Aorta (tissue), 5 donors: ENCODE measurements around the gene LDLR. TPM values are rescaled to one million over a fixed set of nuclear protein-coding genes. Genes with fewer than 3 reads are reported as not detected.
A peak's percentile ranks its signal among the peaks of the same experiment; 100 is the strongest.
"Not testable (repeated sequence)": the region's sequence is repeated elsewhere in the genome, so short reads cannot be mapped to it uniquely, and the experiment has no call there.

Experiments
- ATAC-seq: fragments of 200-7000 bp; cut with Tn5 transposase; one replicate; pipeline ENCODE4 v1.9.1; 2022; ENCODE audit warnings: moderate library complexity; ENCODE audit not compliant: low FRiP score
- DNase-seq, 2 donors: peaks; one replicate each; pipeline ENCODE4 v3.0.0-alpha.2; 2020
- H3K27ac ChIP-seq, 2 donors: one replicate each; pipeline ENCODE4 v1.5.1; 2013; ENCODE audit warnings: low read length in 2 of 2, mild to moderate bottlenecking in 2 of 2, moderate library complexity in 2 of 2, control low read depth in 1 of 2, inconsistent platforms in 1 of 2, low read depth in 1 of 2
- H3K27me3 ChIP-seq, 2 donors: one replicate each; pipeline ENCODE4 v1.6.1; 2013; ENCODE audit warnings: control low read depth in 1 of 2, low read length in 1 of 2, mild to moderate bottlenecking in 1 of 2, moderate library complexity in 1 of 2; ENCODE audit not compliant: insufficient read depth in 2 of 2, control insufficient read depth in 1 of 2
- H3K36me3 ChIP-seq, 2 donors: one replicate each; pipeline ENCODE4 v1.6.1; 2013; ENCODE audit warnings: control low read depth in 1 of 2, low read length in 1 of 2, mild to moderate bottlenecking in 1 of 2; ENCODE audit not compliant: insufficient read depth in 2 of 2, control insufficient read depth in 1 of 2
- H3K4me1 ChIP-seq, 2 donors: one replicate each; pipeline ENCODE4 v1.6.1; 2013; ENCODE audit warnings: low read length in 2 of 2, control low read depth in 1 of 2, mild to moderate bottlenecking in 1 of 2, moderate library complexity in 1 of 2; ENCODE audit not compliant: insufficient read depth in 2 of 2, control insufficient read depth in 1 of 2
- H3K4me3 ChIP-seq, 2 donors: one replicate each; pipeline ENCODE4 v1.5.1; 2013; ENCODE audit warnings: low read length in 2 of 2, control low read depth in 1 of 2, mild to moderate bottlenecking in 1 of 2
- H3K9me3 ChIP-seq: one replicate; pipeline ENCODE4 v1.6.1; 2013; ENCODE audit warnings: mild to moderate bottlenecking, low read length; ENCODE audit not compliant: control insufficient read depth
- WGBS, 2 donors: extraction: QIAGEN DNeasy Blood & Tissue Kit; methylation state at CpG; one replicate each; pipeline ENCODE4 v1.1.7; 2013; 5-methylcytosine and 5-hydroxymethylcytosine counted together
- intact Hi-C, 2 donors: fragments of 100-400 bp; cut with DNase I; formaldehyde crosslinking; loops; one replicate each; pipeline versions ENCODE4 v1.14.2 to v1.15.0; 2022
- polyA plus RNA-seq, 2 donors: library from polyadenylated mRNA; stranded (reverse); fragments of 200-250 nt; gene quantifications; one replicate each; pipeline ENCODE4 v1.2.3, GENCODE V29; 2013
- total RNA-seq, 2 donors: library from RNA; stranded (reverse); fragmentation: NEBNext Ultra II Directional; extraction: Animal tissue kit (Norgen Biotek cat#: 25700); gene quantifications; one replicate each; pipeline ENCODE4 v1.2.1, GENCODE V29; 2021
- donor health status: healthy with polysubstance abuse.
- donor health status: Bipolar disorder and iron deficiency.
- donor health status: DM: no; HTN: no; CAD: no.
- donor health status: DM: no; HTN: no; CAD: no.
- donor health status: DM: yes; HTN: yes; CAD: no.

LDLR gene
- total and polyA plus RNA-seq, 4 donors, result 3.4 to 94.0 (median 29.9) TPM

DNA sequence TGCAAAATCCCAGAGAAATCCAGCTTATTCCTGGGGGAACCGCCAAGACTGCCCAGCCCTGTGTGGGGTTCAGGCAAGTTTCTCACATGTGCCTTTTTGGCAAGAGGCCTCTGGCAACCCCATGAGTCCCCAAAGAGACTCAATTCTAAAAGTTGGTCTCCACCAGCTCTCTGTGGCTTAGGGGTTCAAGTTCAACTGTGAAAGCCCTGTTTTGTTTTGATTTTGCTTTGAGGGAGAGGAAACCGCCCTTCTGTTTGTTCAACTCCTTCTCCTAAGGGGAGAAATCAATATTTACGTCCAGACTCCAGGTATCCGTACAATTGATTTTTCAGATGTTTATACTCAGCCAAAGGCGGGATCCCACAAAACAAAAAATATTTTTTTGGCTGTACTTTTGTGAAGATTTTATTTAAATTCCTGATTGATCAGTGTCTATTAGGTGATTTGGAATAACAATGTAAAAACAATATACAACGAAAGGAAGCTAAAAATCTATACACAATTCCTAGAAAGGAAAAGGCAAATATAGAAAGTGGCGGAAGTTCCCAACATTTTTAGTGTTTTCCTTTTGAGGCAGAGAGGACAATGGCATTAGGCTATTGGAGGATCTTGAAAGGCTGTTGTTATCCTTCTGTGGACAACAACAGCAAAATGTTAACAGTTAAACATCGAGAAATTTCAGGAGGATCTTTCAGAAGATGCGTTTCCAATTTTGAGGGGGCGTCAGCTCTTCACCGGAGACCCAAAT, 583 bp upstream of the LDLR start:
- H3K4me1 ChIP-seq, result peaks cover 0 to 2% of the 10 kb centered on the region in 2 donors
- H3K9me3 ChIP-seq, result no peaks in the 10 kb centered on the region
- no peaks in the 10 kb centered on the region for H3K27me3 ChIP-seq
- intact Hi-C loops, result no loop called here
- H3K27ac ChIP-seq, result peak overlapping the region in 1 of 2 donors; percentile 88
- ATAC-seq (no peak), DNase-seq (no peak)
- peak overlapping the region in 1 of 2 donors; percentile 9 for H3K4me3 ChIP-seq
- 6 to 11% methylated on average over 11 of the region's 11 CpGs for WGBS, 2 donors
- no peaks in the 10 kb centered on the region for H3K36me3 ChIP-seq

- not testable (repeated sequence) for H3K4me1 ChIP-seq, H3K27me3 ChIP-seq, DNase-seq, H3K9me3 ChIP-seq, ATAC-seq, H3K36me3 ChIP-seq
- intact Hi-C loops, result loop anchor here in 1 of 2 donors (5.0 kb wide), 1 partner anchor 53 kb away; no protein-coding TSS in a partner anchor
- Histone ChIP-seq H3K27ac (peak overlapping the region in 1 of 2 donors; percentile 88), H3K4me3 (peak overlapping the region; percentile 30 to 40)
- WGBS, 2 donors, result 0 to 1% methylated on average over 15 of the region's 15 CpGs
Observed at GRCh38 chr19:11090014-11090263, 676 bp downstream of the LDLR start.

GRCh38 chr19:11090264-11090996, 1.2 kb downstream of the LDLR start:
- Histone ChIP-seq H3K27ac (peak overlapping the region; percentile 23 to 89), H3K36me3 (no peaks in the 10 kb centered on the region), H3K4me3 (peak overlapping the region; percentile 30 to 40), H3K4me1 (no peaks in the 10 kb centered on the region), H3K27me3 (no peaks in the 10 kb centered on the region), H3K9me3 (no peaks in the 10 kb centered on the region)
- DNase-seq (peak; percentile 99), ATAC-seq (peak; percentile 92)
- 1% methylated on average over 57 to 64 of the region's 64 CpGs for WGBS, 2 donors
- intact Hi-C loops, result loop anchor here in 1 of 2 donors (5.0 kb wide), 1 partner anchor 53 kb away; no protein-coding TSS in a partner anchor

GRCh38 chr19:11090997-11091702, 1.9 kb downstream of the LDLR start:
- WGBS, 2 donors, result 32 to 36% methylated on average over 11 of the region's 11 CpGs
- Histone ChIP-seq H3K9me3 (no peaks in the 10 kb centered on the region), H3K36me3 (no peaks in the 10 kb centered on the region), H3K27me3 (no peaks in the 10 kb centered on the region), H3K4me3 (peak overlapping the region; percentile 19 to 23), H3K27ac (peak overlapping the region; percentile 74 to 97), H3K4me1 (no peaks in the 10 kb centered on the region)
- intact Hi-C loops, result loop anchor here in 1 of 2 donors (5.0 kb wide), 1 partner anchor 54 kb away; no protein-coding TSS in a partner anchor
- ATAC-seq (no peak), DNase-seq (no peak)

- Histone ChIP-seq H3K4me1 (peaks cover 0 to 2% of the 10 kb centered on the region in 2 donors), H3K27ac (peak overlapping the region; percentile 74 to 97), H3K36me3 (no peaks in the 10 kb centered on the region), H3K9me3 (no peaks in the 10 kb centered on the region), H3K27me3 (no peaks in the 10 kb centered on the region), H3K4me3 (peak overlapping the region in 1 of 2 donors; percentile 22)
- intact Hi-C loops, result loop anchor here in 1 of 2 donors (5.0 kb wide), 1 partner anchor 54 kb away; no protein-coding TSS in a partner anchor
- ATAC-seq (peak; percentile 0), DNase-seq (peak in 1 of 2 donors; percentile 70)
- WGBS, 2 donors, result 2 to 3% methylated on average over 8 of the region's 8 CpGs
Observed at GRCh38 chr19:11091703-11092153, 2.5 kb downstream of the LDLR start.

DNA sequence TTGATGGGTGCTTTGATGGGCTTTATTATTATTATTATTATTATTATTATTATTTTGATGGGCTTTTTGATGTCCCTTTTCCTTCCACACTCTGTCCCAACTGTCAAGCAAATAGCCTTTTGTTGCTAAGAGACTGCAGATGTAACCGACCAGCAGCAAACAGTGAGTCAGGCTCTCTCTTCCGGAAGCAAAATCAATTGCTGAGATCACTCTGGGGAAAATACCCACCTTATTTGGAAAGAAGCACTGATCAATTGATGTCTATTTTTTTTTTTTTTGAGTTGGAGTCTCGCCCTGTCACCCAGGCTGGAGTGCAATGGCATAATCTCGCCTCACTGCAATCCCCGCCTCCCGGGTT, 2.9 kb downstream of the LDLR start:
- intact Hi-C loops, result loop anchor here in 1 of 2 donors (5.0 kb wide), 1 partner anchor 55 kb away; no protein-coding TSS in a partner anchor
- Histone ChIP-seq H3K27me3 (no peaks in the 10 kb centered on the region), H3K4me3 (no peak overlapping the region), H3K9me3 (no peaks in the 10 kb centered on the region), H3K4me1 (peaks cover 0 to 2% of the 10 kb centered on the region in 2 donors), H3K36me3 (no peaks in the 10 kb centered on the region), H3K27ac (peak overlapping the region; percentile 74 to 97)
- no peak for DNase-seq
- no peak for ATAC-seq
- 47 to 50% methylated on average over 6 of the region's 6 CpGs for WGBS, 2 donors

DNA sequence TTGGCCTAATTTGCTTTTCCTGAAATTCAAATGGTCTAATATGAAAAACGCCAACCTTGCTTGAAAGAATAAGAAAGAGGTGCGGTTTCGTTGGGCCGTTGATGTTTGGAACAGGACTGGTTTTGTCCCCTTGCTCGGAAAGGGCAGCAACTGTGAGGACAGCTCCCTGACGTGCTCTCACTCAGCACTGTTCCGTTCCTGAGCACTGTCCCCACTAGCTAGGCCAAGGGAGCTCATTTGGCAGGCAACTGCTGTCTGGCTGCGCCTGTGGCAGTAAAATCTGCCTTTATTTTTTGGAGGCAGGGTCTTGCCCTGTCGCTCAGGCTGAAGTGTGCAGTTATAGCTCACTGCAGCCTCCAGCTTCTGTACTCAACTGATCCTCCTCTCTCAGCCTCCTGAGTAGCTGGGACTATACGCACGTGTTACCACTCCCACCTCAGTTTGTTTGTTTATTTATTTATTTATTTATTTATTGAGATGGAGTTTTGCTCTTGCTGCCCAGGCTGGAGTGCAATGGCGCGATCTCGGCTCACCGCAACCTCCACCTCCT, 4.5 kb downstream of the LDLR start:
- H3K27me3 ChIP-seq, result no peaks in the 10 kb centered on the region
- ATAC-seq (no peak), DNase-seq (no peak)
- no peaks in the 10 kb centered on the region for H3K9me3 ChIP-seq
- H3K36me3 ChIP-seq, result no peaks in the 10 kb centered on the region
- H3K27ac ChIP-seq, result peak overlapping the region in 1 of 2 donors; percentile 39
- peaks cover 0 to 2% of the 10 kb centered on the region in 2 donors for H3K4me1 ChIP-seq
- intact Hi-C loops, result loop anchor here in 1 of 2 donors (5.0 kb wide), 1 partner anchor 56 kb away; no protein-coding TSS in a partner anchor
- H3K4me3 ChIP-seq, result no peak overlapping the region
- WGBS, 2 donors, result 90 to 93% methylated on average over 14 to 15 of the region's 15 CpGs

GRCh38 chr19:11094520-11094894, 5.2 kb downstream of the LDLR start:
- Histone ChIP-seq H3K27me3 (no peaks in the 10 kb centered on the region), H3K9me3 (no peaks in the 10 kb centered on the region), H3K27ac (peak overlapping the region in 1 of 2 donors; percentile 52), H3K4me3 (no peak overlapping the region), H3K36me3 (no peaks in the 10 kb centered on the region), H3K4me1 (peaks cover 0 to 2% of the 10 kb centered on the region in 2 donors)
- intact Hi-C loops, result loop anchor here in 1 of 2 donors (5.0 kb wide), 1 partner anchor 57 kb away; no protein-coding TSS in a partner anchor
- DNase-seq, result no peak
- no peak for ATAC-seq
- WGBS, 2 donors, result 91 to 92% methylated on average over 4 of the region's 4 CpGs
